Tibial artery (tissue), 4 donors: ENCODE data around the gene NCBP3.

Experiments used
- DNase-seq, 2 donors: peaks; one replicate each; pipeline ENCODE4 v3.0.0-alpha.2; 2019
- H3K27ac ChIP-seq, 2 donors: fragments of 200-600 bp; sonication (generic) in 1 of 2; 1 replicate in 1 of 2; 2 replicates in 1 of 2; pipeline ENCODE4 v1.5.1; 2018 to 2019; ENCODE audit warnings: mild to moderate bottlenecking in 1 of 2
- H3K27me3 ChIP-seq, 2 donors: fragments of 200-600 bp; sonication (generic) in 1 of 2; one replicate each; pipeline versions ENCODE4 v1.5.1 to v1.6.0; 2016 to 2019
- H3K36me3 ChIP-seq, 3 donors: fragments of 200-600 bp; sonication (generic) in 2 of 3; one replicate each; pipeline ENCODE4 v1.5.1; 2016 to 2019; ENCODE audit warnings: mild to moderate bottlenecking in 2 of 3
- H3K4me1 ChIP-seq, 4 donors: fragments of 200-600 bp; sonication (generic) in 2 of 4; 1 replicate in 3 of 4; 2 replicates in 1 of 4; pipeline ENCODE4 v1.5.1; 2016 to 2019
- H3K4me3 ChIP-seq, 2 donors: fragments of 200-600 bp; sonication (generic) in 1 of 2; 1 replicate in 1 of 2; 2 replicates in 1 of 2; pipeline ENCODE4 v1.5.1; 2018 to 2019; ENCODE audit warnings: mild to moderate bottlenecking in 2 of 2
- H3K9me3 ChIP-seq, 3 donors: fragments of 200-600 bp; sonication (generic) in 1 of 3; one replicate each; pipeline ENCODE4 v1.5.1; 2016 to 2019
- intact Hi-C: fragments of 100-400 bp; cut with DNase I; formaldehyde crosslinking; loops from one replicate; pipeline ENCODE4 v1.15.0; 2023; ENCODE audit warnings: low total_unique reads
- TF ChIP-seq, protein P1 (sequence below), 2 experiments: fragments of 200-600 bp in 1 of 2; fragments of 450-650 bp in 1 of 2; IDR thresholded peaks; one replicate each; pipeline ENCODE4 v1.5.1; 2017 to 2019; ENCODE audit warnings: antibody characterized with exemption in 2 of 2, mild to moderate bottlenecking in 1 of 2, moderate library complexity in 1 of 2

NCBP3 gene

GRCh38 chr17:3808701-3809100 is 37.3 kb downstream of the NCBP3 start:
- peaks cover 45 to 73% (median 68%) of the 10 kb centered on the region in 3 donors for H3K36me3 ChIP-seq
- TF ChIP-seq, protein P1, sequence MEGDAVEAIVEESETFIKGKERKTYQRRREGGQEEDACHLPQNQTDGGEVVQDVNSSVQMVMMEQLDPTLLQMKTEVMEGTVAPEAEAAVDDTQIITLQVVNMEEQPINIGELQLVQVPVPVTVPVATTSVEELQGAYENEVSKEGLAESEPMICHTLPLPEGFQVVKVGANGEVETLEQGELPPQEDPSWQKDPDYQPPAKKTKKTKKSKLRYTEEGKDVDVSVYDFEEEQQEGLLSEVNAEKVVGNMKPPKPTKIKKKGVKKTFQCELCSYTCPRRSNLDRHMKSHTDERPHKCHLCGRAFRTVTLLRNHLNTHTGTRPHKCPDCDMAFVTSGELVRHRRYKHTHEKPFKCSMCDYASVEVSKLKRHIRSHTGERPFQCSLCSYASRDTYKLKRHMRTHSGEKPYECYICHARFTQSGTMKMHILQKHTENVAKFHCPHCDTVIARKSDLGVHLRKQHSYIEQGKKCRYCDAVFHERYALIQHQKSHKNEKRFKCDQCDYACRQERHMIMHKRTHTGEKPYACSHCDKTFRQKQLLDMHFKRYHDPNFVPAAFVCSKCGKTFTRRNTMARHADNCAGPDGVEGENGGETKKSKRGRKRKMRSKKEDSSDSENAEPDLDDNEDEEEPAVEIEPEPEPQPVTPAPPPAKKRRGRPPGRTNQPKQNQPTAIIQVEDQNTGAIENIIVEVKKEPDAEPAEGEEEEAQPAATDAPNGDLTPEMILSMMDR (IDR thresholded peaks at IDR 0.05): no peak
- H3K27me3 ChIP-seq: no peaks in the 10 kb centered on the region
- no peak overlapping the region for H3K4me3 ChIP-seq
- no peak overlapping the region for H3K27ac ChIP-seq
- H3K4me1 ChIP-seq: no peaks in the 10 kb centered on the region
- intact Hi-C loops: no loop called here
- no peaks in the 10 kb centered on the region for H3K9me3 ChIP-seq
- no peak for DNase-seq

GRCh38 chr17:3805581-3805980 is 40.5 kb downstream of the NCBP3 start:
- Histone ChIP-seq H3K4me3 (no peak overlapping the region), H3K9me3 (no peaks in the 10 kb centered on the region), H3K4me1 (no peaks in the 10 kb centered on the region), H3K27me3 (no peaks in the 10 kb centered on the region), H3K27ac (no peak overlapping the region), H3K36me3 (peaks cover 17 to 42% (median 38%) of the 10 kb centered on the region in 3 donors)
- TF ChIP-seq, protein P1 (IDR thresholded peaks at IDR 0.05): no peak
- intact Hi-C loops: no loop called here
- no peak for DNase-seq

DNA sequence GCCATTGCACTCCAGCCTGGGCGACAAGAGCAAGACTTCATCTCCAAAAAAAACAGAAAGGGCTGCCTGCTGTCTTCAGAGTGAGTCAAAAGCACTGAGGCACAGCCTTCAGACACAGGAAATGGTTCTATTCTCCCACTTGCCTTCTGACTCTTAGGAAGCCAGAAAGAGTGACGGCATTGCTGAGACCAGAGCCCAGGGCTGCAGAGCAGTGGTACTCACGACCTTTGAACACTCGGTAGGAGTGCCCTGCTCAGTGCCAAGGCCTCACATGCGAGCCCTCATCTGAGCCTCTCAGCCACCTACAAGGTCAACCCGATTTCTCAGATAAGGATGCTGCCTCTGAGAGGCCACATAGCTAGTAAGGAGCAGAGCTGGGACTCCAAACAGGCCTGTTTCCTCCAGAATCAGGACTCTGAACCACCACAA is 41.5 kb downstream of the NCBP3 start:
- no peak overlapping the region for H3K27ac ChIP-seq
- intact Hi-C loops: no loop called here
- no peaks in the 10 kb centered on the region for H3K4me1 ChIP-seq
- no peak for DNase-seq
- no peaks in the 10 kb centered on the region for H3K27me3 ChIP-seq
- H3K36me3 ChIP-seq: peaks cover 7 to 31% (median 30%) of the 10 kb centered on the region in 3 donors
- no peak overlapping the region for H3K4me3 ChIP-seq
- H3K9me3 ChIP-seq: no peaks in the 10 kb centered on the region
- TF ChIP-seq, protein P1 (IDR thresholded peaks at IDR 0.05): no peak

- H3K27ac ChIP-seq: no peak overlapping the region
These were observed 42.8 kb downstream of the NCBP3 start for GRCh38 chr17:3803308-3803640.

GRCh38 chr17:3802461-3803307 is 43.4 kb downstream of the NCBP3 start:
- peak in 1 of 2 donors; percentile 39 for DNase-seq
- intact Hi-C loops: no loop called here
- H3K36me3 ChIP-seq: peaks cover 0 to 13% (median 12%) of the 10 kb centered on the region in 3 donors
- H3K27me3 ChIP-seq: peaks cover 0 to 9% of the 10 kb centered on the region in 2 donors
- H3K27ac ChIP-seq: no peak overlapping the region
- TF ChIP-seq, protein P1 (IDR thresholded peaks at IDR 0.05): no peak
- H3K9me3 ChIP-seq: no peaks in the 10 kb centered on the region
- H3K4me1 ChIP-seq: no peaks in the 10 kb centered on the region
- no peak overlapping the region for H3K4me3 ChIP-seq

More at GRCh38 chr17:3803308-3803640, 42.8 kb downstream of the NCBP3 start:
- intact Hi-C loops: no loop called here
- no peaks in the 10 kb centered on the region for H3K9me3 ChIP-seq
- H3K27me3 ChIP-seq: peaks cover 0 to 3% of the 10 kb centered on the region in 2 donors
- H3K4me3 ChIP-seq: no peak overlapping the region
- TF ChIP-seq, protein P1 (IDR thresholded peaks at IDR 0.05): no peak
- no peaks in the 10 kb centered on the region for H3K4me1 ChIP-seq
- no peak for DNase-seq
- peaks cover 0 to 19% (median 18%) of the 10 kb centered on the region in 3 donors for H3K36me3 ChIP-seq
